GM21786 (cell line): Measurements from ENCODE around the gene ART1.
"Not testable (repeated sequence)": the region's sequence is repeated elsewhere in the genome, so short reads cannot be mapped to it uniquely, and the experiment has no call there.

ENCODE experiments used
- ATAC-seq: cut with Tn5 transposase; IDR thresholded peaks from one replicate; pipeline ENCODE4 v1.9.1; 2021; ENCODE audit not compliant: unreplicated experiment

ART1 gene

DNA sequence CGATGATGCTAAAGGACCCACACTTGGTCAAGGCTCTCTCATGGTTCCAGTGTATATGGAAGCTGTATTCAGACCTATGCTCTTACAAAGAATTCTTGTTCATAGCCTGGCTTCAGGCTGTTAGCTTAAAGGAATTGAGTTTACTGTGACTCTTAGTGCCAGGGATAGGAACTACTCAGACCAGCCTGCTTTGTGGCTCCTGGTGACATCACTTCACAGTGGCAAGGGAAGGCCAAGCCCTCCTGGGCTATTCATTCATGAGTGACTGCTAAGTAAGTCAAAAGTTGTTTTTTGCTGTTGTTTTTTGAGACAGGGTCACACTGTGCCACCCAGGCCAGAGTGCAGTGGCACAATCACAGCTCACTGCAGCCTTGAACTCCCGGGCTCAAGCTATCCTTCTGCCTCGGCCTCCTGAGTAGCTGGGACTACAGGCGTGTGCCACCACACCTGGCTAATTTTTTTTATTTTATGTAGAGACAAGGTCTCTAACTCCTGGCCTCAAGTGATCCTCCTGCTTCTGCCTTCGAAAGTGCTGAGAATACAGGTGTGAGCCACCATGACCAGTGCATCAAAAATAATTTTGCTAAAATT is 12.8 kb upstream of the ART1 start:
- no peak for ATAC-seq

GRCh38 chr11:3635641-3636375 is 9.1 kb upstream of the ART1 start:
- no peak for ATAC-seq

GRCh38 chr11:3637201-3637600 is 7.7 kb upstream of the ART1 start:
- ATAC-seq: no peak

- ATAC-seq: no peak
These were observed 6.4 kb upstream of the ART1 start for GRCh38 chr11:3638513-3638912.

GRCh38 chr11:3639841-3640240 is 5.1 kb upstream of the ART1 start:
- no peak for ATAC-seq

DNA sequence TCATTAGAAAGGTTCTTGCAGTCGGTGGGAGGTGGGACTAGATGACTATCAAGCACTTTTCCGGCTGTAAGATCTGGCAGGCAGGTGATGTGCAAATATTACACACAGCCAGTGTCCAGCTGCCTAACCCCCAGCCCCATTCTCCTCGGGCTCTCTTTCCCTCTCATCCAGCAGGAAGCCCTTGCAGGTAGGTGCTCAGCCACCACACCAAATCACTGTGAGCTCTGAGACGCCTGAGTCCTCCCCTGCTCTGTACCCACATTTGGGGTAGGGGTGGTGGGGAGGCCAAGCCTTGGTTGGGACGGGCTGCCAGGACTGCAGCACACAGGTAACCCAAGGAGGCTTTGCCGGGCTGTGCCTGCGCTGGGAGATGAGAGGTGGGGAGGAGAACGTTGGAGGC is 3.7 kb upstream of the ART1 start:
- no peak for ATAC-seq

DNA sequence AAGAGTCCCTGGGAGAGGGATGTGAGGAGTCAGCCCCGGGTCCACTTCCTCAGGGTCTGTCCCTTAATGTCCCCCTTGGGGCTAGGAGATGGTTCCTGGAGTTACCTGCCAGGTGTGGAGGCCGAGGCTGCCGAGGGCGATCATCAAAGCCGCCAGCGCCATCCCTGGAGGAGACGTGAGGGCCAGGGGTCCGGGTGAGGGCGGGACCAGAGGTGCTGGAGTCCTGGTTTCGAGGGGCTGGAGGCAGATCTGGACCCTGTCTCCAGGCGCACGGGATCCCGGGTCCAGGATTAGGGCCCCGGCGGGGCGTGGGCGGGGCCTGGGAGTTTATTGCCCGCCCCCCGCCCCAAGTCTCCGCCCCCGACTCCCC is 3.2 kb upstream of the ART1 start, which contains the start of gene ART5:
Gene ART5, minus strand, starts transcription at position 292 of the 370 bp plus-strand sequence. Its CDS starts 130 bp downstream, at position 162.
- no peak for ATAC-seq

DNA sequence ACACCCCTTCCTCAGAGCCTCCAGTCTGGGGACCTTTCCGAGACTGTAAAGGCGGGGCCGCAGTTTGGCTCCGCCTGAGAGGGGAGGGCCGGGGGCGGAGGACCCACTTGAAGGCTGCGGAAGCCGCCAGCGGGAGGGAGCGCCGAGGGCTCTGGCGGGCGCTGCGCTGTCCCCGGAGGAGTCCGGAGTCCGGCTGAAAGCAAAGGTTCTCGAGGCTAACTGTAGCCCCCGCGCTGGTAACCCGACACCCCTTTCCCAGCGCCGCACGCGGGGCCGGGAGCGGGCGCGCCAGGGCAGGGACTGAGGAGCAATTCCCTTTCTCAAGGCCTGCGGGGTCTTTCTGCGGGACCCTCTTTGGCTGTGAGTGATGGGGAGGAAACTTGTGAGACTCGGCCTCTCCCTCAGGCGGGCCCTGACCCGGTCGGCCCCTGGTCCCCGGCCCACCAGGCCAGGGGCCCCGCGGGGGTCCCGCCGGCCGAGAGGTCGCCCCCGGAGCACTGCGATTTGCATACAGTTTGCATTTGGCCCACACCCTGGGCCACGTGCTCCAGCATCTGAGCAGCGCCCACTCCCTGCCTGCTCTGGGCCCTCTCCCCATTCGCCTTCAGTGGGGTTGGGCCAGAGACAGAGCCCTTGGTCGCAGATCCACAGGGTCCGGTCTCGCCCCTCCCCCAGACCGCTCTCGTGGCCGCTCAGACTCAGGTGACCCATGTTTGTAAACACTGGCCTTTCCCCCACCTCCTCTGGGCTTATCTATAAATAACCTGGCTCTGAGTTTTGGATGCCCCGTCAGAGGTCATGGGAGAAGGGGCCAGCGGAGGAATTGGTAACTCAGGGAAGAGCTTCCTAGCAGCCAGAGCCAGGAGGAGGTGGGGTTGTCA is 2.6 kb upstream of the ART1 start:
- ATAC-seq: no peak

DNA sequence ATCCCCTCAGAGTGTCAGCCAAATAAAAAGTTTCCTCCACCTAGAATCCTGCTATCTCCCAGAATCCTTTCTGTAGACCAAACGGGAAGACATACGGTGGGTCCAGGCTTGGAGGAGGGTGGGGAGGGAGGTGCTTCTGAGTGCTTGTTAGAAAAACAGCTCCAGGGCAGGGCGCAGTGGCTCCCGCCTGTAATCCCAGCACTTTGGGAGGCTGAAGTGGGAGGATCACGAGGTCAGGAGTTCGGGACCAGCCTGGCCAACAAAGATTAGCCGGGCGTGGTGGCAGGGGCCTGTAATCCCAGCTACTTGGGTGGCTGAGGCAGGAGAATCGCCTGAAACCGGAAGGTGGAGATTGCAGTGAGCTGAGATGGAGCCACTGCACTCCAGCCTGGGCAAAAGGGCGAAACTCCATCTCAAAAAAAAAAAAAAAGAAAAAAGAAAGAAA is 1.8 kb upstream of the ART1 start:
- not testable (repeated sequence) for ATAC-seq

GRCh38 chr11:3645552-3645951 is 624 bp downstream of the ART1 start:
- no peak for ATAC-seq

GRCh38 chr11:3648843-3649242 is 3.9 kb downstream of the ART1 start:
- ATAC-seq: not testable (repeated sequence)

DNA sequence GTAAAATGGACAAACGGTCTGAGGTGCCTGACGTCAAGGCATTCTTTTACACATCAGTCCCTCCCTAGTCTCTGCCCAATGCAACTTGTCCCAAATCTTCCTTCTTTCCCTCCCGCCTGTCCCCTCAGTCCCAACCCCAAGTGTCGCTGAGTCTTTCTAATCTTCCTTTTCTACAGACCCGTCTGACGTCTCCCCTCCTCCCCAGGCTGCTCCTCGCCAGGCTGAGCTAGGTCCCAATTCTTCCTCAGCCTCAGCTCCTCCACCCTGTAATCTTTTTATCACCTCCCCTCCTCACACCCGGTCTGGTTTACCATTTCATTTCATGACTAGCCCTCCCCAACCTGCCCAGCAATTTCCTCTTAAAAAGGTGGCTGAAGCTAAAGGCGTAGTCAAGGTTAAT is 4.4 kb downstream of the ART1 start:
- ATAC-seq: not testable (repeated sequence)

GRCh38 chr11:3652514-3652913 is 7.6 kb downstream of the ART1 start:
- ATAC-seq: not testable (repeated sequence)

DNA sequence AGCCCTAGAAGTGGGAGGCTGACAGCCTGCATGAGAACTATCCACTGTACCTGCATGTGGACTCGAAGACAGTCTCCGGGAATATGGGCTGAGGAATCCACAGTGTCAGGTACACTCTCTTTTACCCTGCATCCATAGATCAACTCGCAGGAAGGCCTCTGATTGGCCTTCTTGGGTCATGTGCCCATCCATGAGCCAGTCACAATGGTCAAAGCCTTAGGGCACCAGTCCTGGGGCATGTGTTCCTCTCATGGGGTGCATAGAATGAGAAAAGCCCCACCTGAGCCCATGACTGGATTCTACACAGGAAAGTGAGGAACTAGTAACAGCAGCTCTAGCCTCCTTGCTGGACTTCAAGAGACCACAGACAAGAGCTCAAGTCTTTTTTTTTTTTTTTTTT is 10.6 kb downstream of the ART1 start:
- no peak for ATAC-seq

DNA sequence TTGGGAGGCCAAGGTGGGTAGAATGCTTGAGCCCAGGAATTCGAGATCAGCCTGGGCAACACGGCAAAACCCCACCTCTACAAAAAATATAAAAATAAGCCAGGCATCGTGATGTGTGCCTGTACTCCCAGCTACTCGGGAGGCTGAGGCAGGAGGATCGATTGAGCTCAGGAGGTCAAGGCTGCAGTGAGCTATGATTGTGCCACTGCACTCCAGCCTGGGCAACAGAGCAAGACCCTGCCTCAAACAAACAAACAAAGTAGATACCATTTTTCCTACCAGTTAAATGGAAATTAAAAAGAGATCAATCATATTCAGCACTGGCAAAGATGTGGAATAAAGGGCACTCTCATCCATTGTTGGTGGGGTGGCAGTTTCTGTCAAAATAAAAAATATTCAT is 12.4 kb downstream of the ART1 start:
- ATAC-seq: not testable (repeated sequence)

- ATAC-seq: no peak
These were observed 13.3 kb downstream of the ART1 start for GRCh38 chr11:3658252-3658651.

GRCh38 chr11:3659595-3660515 is 14.9 kb downstream of the ART1 start:
- ATAC-seq: no peak

- ATAC-seq: no peak
These were observed 16.0 kb downstream of the ART1 start for GRCh38 chr11:3660960-3661359.

- ATAC-seq: no peak
These were observed 17.9 kb downstream of the ART1 start for GRCh38 chr11:3662856-3663255.

GRCh38 chr11:3664032-3664630 is 19.2 kb downstream of the ART1 start:
- ATAC-seq: no peak
